GM13976 (cell line): ENCODE data around the gene HCCS.
"Not testable (repeated sequence)": the region's sequence is repeated elsewhere in the genome, so short reads cannot be mapped to it uniquely, and the experiment has no call there.

Experiments used
- DNase-seq: peaks from one replicate; pipeline ENCODE4 v3.0.0; 2012; ENCODE audit warnings: low spot score
- CTCF ChIP-seq: IDR thresholded peaks from 2 replicates; pipeline ENCODE4 v1.5.1; 2012; ENCODE audit warnings: borderline replicate concordance, mild to moderate bottlenecking; ENCODE audit not compliant: insufficient read depth; ENCODE audit errors: extremely low read depth, missing control alignments, control extremely low read depth
- in situ Hi-C: fragments of 300-500 bp; cut with MboI; formaldehyde crosslinking; loops from one replicate; pipeline ENCODE4 v1.12.0; 2022; ENCODE audit warnings: low sequenced_read_pairs, mixed read lengths, inconsistent platforms; ENCODE audit not compliant: unreplicated experiment

Gene HCCS

GRCh38 chrX:11113731-11114130, 2.6 kb downstream of the HCCS start:
- no peak for TF ChIP-seq CTCF
- DNase-seq = no peak
- in situ Hi-C loops = no loop called here

- in situ Hi-C loops = no loop called here
- DNase-seq = no peak
- no peak for TF ChIP-seq CTCF
These were observed 6.6 kb downstream of the HCCS start for GRCh38 chrX:11117745-11118144.

GRCh38 chrX:11119313-11119943, 8.3 kb downstream of the HCCS start:
- in situ Hi-C loops = no loop called here
- no peak for TF ChIP-seq CTCF
- no peak for DNase-seq

- DNase-seq, in situ Hi-C loops: not testable (repeated sequence)
These were observed 12.0 kb downstream of the HCCS start for GRCh38 chrX:11123087-11123486.

- DNase-seq = no peak
- TF ChIP-seq CTCF = no peak
- in situ Hi-C loops = no loop called here
These were observed 13.0 kb downstream of the HCCS start for GRCh38 chrX:11124112-11124511.

- TF ChIP-seq CTCF = no peak
These were observed 13.9 kb downstream of the HCCS start for GRCh38 chrX:11125060-11125459.

GRCh38 chrX:11129534-11130105, 18.5 kb downstream of the HCCS start:
- TF ChIP-seq CTCF = no peak
- in situ Hi-C loops = loop anchor here (25.0 kb wide), 1 partner anchor 942 kb away; no protein-coding TSS in a partner anchor
- no peak for DNase-seq

More at GRCh38 chrX:11125060-11125459, 13.9 kb downstream of the HCCS start:
- no peak for DNase-seq
- in situ Hi-C loops = loop anchor here (25.0 kb wide), 1 partner anchor 938 kb away; no protein-coding TSS in a partner anchor
